Myocyte (in vitro differentiated cells): ENCODE measurements around the gene ZNF700. TPM values are rescaled to one million over a fixed set of nuclear protein-coding genes. Genes with fewer than 3 reads are reported as not detected.
"Not testable (repeated sequence)": the region's sequence is repeated elsewhere in the genome, so short reads cannot be mapped to it uniquely, and the experiment has no call there.

ENCODE experiments used
- DNase-seq: peaks from one replicate; pipeline ENCODE4 v3.0.0-alpha.2; 2012; ENCODE audit warnings: low read depth
- polyA plus RNA-seq: library from polyadenylated mRNA; unstranded; fragments of >200 nt; gene quantifications from one replicate; pipeline ENCODE4 v1.2.1, GENCODE V29; 2012; ENCODE audit warnings: missing spikeins
- total RNA-seq: library from RNA; depleted of rRNA; stranded (reverse); fragments of >200 nt; gene quantifications from 2 replicates; pipeline ENCODE4 v1.2.3, GENCODE V29; 2014

Gene ZNF700
- total RNA-seq: 7.4 and 10.1 TPM in 2 replicates
- polyA plus RNA-seq: 3.9 TPM

GRCh38 chr19:11924886-11925650 lies at the start of gene ZNF700:
TSS of gene ZNF700 (plus strand) at chr19:11925107. CDS start at chr19:11925211, 104 bp downstream.
- peak; percentile 95 for DNase-seq

- DNase-seq: not testable (repeated sequence)
Observed at GRCh38 chr19:11879687-11880266, 45.1 kb upstream of the ZNF700 start.

DNA sequence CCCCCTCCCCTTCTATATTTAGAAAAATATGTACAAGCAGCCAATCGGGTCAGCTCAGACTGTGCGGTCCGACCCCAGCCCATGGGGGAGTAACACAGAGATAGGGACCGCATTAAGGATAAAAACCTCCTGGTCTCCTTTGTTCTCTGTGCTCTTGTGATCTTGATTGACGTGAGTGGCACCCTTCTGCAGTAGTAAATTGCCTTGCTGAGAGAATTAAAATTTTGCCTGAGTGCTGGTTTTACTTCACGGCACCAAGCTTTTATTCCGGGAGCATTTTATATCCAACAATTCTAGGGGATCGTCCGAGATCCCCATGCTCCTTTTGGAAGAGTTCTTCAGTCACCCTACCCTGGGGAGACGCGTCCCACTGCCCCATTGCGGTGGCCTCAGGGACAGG lies 44.3 kb upstream of the ZNF700 start:
- no peak for DNase-seq

DNA sequence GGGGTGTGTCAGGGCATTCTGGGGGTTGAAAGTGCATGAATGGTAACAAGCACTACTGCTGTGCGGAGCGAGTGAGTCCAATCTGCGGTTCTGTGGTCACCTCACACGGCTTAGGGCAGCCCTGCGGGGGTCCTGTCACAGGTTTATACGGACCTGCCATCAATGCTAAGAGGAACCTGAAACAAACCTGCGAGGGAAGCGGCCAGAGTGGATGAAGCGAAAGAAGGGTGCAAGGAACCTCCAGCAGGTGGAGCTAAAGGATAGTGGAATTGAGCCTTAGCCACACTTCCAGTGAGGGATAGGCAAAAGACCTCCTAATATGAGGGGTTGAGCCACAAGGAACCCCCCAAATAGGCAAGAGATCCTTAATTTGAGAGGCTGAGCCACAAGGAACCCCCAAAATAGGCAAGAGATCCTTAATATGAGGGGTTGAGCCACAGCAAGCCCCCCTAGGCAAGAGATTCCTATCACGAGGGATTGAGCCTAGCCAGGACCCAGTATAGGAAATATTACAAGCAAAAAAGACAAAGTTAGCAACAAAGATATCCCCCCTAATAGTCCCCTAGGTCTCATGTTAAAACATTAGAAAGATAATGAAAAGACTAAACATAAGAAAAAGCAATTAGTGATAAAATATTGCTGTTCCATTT lies 43.6 kb upstream of the ZNF700 start:
- peak; percentile 70 for DNase-seq

DNA sequence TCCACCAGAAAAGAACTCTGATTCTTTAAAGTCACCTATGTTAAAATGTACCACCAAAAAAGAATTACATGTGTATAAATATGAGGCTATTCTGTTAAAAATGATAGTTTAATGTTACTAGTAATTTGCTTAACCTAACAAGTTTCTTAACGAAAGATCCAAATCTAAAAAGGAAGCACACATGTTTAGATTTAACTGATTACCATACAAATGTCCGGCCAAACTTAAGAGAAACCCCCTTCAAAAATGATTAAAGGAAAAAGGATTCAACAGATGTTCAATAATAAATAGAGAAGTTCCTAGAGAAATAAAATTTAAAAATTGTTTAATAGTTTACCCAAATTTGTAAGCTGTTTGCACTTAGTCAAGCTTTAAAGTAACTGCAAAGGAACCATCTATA lies 42.3 kb upstream of the ZNF700 start:
- DNase-seq: no peak

DNA sequence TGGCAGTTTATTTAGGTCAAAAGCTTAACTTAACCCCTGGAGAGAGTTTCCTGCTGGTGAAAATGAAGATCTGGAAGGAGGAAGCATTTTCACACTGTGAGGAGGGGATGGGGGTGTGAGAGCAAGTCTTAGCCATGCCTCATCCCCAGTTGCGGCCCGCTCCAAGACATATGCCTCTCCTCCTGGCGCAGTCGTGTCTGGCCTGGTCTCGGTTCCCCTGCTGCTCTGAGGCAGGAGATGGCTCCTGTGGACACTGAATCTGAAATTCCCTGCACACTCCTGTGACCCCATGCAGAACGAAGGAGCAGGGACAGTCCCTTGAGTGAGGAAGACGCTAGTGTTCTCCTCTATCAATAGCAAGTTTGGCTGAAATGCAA lies 37.7 kb upstream of the ZNF700 start:
- no peak for DNase-seq

DNA sequence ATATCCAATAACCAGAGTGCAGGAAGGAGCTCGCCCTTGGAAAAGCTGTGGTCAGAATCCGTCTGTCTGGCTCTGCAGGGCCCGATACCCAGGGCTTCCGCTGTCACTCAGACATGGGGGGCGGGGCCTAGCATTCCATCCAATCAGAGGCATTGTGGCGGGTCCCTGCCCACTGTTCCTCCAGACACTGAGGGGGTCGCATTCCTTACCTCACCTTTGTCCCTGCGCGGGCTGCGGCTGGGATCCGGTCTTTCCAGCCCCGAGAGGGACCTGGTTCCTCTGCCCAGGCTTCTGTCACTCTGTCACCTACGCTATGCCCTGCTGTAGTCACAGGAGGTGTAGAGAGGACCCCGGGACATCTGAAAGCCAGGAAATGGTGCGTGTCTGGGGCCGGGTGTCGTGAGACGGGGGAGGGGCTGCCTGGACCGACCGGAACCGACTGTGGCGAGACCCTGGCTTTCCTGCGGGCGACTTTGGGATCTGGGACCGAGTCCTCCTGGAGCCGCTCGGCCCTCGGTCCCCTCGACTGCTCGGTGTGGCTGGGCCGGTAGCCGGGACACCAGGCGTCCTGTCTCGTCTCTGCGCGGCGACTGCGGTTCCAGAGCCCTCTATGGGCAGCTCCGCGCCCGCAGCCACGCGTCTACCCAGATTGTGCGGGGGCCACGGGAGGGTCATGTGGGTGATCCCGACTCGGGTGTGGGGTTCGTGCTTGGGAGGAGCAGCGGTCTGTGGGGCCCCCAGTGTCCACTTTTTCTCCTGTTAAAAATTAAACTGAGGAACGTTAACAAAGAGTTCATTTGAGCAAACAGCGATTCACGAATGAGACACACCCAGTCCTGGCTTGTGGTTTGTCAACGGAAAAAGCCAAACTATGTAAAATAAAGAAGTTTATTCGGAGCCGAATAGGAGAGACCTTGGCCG lies 37.0 kb upstream of the ZNF700 start, which contains the start of gene ZNF69:
TSS of gene ZNF69 (plus strand) at position 172 of the 921 bp plus-strand sequence. CDS start at position 314, 142 bp downstream.
- DNase-seq: peak; percentile 86

DNA sequence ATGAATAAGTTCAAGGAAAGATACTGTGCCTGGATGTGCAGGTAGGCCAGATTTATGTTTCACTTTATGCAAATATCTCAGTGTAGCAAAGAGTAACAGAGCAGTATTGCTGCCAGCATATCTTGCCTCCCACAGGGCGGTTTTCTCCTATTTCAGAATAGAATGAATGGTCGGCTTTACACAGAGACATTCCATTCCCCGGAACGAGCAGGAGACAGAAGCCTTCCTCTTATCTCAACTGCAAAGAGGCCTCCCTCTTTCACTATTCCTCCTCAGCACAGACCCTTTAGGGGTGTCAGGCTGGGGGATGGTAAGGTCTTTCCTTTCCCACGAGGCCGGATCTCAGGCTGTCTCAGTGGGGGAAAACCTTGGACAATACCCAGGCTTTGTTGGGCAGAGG lies 35.0 kb upstream of the ZNF700 start:
- not testable (repeated sequence) for DNase-seq

DNA sequence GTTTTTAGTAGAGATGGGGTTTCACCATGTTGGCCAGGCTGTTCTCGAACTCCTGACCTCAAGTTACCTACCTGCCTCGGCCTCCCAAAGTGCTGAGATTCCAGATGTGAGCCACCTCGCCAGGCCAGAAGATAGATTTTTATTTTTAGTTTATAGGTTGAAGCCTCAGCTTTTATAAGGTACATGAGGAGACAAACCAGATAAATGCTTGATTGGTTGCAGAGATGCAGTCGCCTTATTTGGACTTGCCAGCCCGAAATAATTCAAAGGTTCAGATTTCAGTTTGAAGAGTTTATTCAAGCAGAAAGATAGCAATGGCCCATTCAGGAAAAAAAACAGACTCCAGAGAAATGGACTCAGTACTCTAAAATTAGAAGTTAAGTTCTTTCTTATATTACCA lies 34.3 kb upstream of the ZNF700 start:
- no peak for DNase-seq

DNA sequence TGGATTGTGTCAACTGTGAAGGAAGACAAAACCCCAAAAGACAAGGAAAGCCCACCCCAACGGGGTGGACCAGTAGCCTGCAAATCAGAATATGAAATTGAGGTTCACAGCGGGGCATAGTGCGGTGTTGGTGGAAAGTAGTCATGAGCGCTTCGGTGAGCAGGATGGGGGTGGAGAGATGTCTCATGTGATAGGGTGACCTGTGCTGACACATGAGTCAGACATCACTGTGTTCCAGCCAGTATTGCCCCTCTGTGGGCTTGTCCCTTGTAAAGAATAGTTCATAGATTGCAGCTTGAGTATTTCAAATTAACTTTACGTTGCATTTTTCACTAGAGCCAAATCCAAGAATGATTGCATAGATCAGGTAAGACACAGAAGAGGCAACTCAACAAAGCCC lies 30.1 kb upstream of the ZNF700 start:
- no peak for DNase-seq

DNA sequence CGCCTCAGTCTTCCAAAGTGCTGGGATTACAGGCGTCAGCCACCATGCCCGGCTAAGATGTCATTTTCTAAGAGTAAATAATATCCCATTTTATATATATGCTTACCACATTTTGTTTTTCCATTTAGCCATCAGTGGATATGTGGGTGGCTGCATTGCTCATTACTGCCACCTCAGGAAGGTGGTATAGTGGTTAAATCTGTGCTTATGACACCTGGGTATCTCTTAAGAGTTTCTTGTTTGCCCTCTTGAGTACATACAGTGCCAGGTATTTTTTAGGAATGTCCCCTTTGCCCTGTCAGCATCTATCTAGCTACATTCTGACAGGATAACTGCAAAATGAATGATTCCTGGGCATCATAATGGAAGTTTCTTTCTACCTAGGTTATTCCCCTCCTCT lies 22.7 kb upstream of the ZNF700 start:
- no peak for DNase-seq

DNA sequence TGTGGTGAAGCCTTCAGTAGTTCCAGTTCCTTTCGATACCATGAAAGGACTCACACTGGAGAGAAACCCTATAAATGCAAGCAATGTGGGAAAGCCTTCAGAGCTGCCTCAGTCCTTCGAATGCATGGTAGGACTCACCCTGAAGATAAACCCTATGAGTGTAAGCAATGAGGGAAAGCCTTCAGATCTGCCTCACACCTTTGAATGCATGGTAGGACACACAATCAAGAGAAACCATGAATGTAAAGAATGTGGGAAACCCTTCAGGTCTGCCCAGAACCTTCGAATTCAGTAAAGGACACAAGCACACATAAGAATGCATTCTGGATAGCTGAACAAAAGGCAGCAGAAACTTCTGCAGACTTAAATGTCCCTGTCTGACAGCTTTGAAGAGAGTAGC lies 19.0 kb upstream of the ZNF700 start:
- DNase-seq: no peak

DNA sequence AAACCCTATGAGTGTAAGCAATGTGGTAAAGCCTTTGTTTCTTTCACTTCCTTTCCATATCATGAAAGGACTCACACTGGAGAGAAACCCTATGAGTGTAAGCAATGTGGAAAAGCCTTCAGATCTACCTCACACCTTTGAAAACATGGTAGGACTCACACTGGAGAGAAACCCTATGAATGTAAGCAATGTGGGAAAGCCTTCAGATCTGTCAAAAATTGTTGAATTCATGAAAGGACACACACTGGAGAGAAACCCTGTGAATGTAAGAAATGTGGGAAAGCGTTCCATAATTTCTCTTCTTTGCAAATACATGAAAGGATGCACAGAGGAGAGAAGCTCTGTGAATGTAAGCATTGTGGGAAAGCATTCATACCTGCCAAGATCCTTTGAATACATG lies 13.0 kb upstream of the ZNF700 start:
- DNase-seq: not testable (repeated sequence)

DNA sequence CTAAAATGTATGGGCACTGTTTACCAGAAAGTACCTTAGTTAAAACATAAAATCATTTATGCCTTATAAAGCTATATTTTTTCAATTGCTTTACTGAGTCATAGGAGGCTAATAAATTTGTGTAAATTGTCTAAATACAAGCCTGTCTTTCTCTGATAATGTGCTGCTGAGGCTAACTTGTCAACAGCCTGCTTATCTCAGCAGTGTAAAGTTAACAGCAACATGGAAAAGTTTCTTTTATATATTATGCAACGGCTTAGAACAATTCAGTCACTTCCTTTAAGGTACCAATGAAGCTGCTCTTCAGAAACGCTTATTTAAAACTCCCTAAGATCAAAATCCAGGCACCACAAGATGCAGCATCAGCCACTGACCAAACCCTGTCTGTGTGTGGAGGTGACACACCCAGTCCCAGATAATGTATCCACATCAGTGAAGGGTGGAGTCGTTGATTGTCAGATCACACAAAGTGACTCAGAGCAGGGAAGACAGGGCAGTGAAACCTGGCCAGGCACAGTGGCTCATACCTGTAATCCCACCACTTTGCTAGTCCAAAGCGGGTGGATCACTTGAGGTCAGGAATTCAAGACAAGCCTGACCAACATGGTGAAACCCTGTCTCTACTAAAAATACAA lies 10.4 kb upstream of the ZNF700 start:
- not testable (repeated sequence) for DNase-seq

DNA sequence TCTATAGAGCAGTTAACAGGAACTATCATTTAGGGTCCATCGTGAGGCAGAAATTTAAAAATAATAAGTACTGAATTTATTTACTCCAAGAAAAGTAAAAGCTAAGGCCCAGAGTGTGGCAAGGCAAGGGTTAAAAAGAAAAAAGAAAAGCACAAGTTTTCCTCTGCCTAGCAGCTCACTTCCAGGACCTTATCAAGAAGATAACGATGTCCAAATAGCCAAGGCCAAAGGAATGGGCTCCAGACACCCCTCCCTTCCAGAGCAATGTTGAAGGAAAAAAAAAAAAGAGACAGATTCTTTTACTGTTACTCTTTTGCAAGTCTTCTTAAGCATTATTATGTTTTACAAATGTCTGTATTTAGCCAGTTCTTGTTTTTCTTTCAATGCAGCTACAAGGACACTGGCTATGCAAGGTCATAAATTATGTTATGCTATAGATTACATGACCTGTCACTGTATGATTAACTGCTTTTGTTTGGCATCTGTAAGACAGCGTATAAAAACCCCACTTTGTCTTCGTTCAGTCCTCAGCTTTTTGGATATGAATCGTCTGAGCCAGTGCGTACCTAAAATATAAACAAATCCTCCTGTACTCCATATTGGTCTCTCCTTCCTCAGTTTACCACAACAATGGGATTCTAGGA lies 2.9 kb upstream of the ZNF700 start:
- no peak for DNase-seq

GRCh38 chr19:11925651-11926187 lies 812 bp downstream of the ZNF700 start:
- not testable (repeated sequence) for DNase-seq

DNA sequence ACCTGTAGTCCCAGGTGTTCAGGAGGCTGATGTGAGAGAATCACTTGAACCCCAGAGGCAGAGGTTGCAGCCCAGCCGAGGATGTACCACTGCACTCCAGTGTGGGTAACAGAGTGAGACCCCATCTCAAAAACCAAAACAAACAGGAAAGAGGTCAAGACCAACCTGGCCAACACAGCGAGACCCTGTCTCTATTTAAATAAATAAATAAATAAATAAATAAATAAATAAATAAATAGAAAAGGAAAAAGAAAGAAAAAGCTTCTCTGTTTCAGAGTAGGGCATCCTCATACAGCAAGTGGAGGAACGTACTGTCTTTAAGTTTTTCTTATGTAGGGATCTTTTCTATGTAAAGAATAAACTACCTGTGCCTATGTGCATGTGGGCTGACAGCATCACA lies 2.3 kb downstream of the ZNF700 start:
- DNase-seq: no peak

- peak; percentile 48 for DNase-seq
Observed at GRCh38 chr19:11931051-11931450, 6.1 kb downstream of the ZNF700 start.

DNA sequence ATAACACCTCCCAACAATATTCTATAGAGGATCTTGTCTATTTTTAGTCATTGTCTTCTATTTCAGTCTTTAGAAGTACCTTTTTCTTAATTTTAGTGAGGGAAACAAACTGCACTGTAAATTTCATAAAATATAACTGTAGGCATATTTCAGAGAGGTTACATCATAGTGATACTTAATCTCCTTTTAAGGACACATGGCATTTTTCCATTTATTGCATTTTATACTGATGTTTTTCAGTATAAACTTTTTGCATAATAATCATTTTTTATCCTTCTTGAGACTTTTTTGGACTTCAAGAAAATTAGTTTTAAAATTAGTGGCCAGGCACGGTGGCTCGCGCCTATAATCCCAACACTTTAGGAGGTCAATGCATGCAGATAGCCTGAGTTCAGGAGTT lies 6.6 kb downstream of the ZNF700 start:
- DNase-seq: no peak

DNA sequence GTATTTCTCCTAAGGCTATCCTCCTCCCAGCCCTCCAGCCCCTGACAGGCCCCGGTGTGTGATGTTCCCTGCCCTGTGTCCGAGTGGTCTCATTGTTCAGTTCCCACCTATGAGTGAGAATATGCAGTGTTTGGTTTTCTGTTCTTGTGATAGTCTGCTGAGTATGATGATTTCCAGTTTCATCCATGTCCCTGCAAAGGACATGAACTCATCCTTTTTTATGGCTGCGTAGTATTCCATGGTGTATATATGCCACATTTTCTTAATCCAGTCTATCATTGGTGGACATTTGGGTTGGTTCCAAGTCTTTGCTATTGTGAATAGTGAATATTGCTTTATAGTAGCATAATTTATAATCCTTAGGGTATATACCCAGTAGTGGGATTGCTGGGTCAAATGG lies 10.9 kb downstream of the ZNF700 start:
- not testable (repeated sequence) for DNase-seq
